ENCODE results near the gene BRME1. TPM values are rescaled to one million over a fixed set of nuclear protein-coding genes. Genes with fewer than 3 reads are reported as not detected.

The BRME1 gene
- polyA plus RNA-seq, 1 experiment = 0.12 TPM

DNA sequence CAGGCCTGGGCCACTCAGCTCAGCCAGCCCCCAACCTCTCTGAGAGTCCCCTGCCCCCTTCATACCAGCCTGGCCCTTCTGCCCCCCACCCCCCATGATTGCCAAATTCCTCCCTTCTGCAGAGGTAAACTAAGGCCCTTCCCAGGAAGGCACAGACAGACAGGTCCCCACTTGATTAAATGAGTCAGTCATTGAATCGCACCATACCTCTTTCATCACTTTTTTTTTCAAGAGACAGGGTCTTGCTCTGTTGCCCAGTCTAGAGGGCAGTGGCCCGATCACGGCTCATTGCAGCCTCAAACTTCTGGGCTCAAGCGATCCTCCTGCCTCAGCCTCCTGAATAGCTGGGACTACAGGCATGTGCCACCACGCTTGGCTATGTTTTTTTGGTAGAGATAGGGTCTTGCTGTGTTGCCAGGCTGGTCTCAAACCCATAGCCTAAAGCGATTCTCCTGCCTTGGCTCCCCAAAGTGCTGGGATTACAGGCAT, 26.3 kb upstream of the BRME1 start:
- H3K4me3 ChIP-seq (ENCODE audit: low read depth, low read length) = no peak overlapping the region
- TF ChIP-seq, protein P1, sequence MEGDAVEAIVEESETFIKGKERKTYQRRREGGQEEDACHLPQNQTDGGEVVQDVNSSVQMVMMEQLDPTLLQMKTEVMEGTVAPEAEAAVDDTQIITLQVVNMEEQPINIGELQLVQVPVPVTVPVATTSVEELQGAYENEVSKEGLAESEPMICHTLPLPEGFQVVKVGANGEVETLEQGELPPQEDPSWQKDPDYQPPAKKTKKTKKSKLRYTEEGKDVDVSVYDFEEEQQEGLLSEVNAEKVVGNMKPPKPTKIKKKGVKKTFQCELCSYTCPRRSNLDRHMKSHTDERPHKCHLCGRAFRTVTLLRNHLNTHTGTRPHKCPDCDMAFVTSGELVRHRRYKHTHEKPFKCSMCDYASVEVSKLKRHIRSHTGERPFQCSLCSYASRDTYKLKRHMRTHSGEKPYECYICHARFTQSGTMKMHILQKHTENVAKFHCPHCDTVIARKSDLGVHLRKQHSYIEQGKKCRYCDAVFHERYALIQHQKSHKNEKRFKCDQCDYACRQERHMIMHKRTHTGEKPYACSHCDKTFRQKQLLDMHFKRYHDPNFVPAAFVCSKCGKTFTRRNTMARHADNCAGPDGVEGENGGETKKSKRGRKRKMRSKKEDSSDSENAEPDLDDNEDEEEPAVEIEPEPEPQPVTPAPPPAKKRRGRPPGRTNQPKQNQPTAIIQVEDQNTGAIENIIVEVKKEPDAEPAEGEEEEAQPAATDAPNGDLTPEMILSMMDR (IDR thresholded peaks at IDR 0.05; ENCODE audit: low read depth, low read length) = no peak
- POLR2A ChIA-PET = no interaction called here
- H3K27ac ChIP-seq (ENCODE audit: low read depth, low read length) = no peak overlapping the region
- CTCF ChIA-PET = no interaction called here
- DNase-seq (ENCODE audit: low read depth, low spot score) = no peak
- H3K9me3 ChIP-seq (ENCODE audit: control insufficient read depth, insufficient read depth, low read length) = no peaks in the 10 kb centered on the region; the same call in 1 of the 2 replicates
- H3K27me3 ChIP-seq (ENCODE audit: control insufficient read depth, insufficient read depth, low read length) = no peaks in the 10 kb centered on the region

DNA sequence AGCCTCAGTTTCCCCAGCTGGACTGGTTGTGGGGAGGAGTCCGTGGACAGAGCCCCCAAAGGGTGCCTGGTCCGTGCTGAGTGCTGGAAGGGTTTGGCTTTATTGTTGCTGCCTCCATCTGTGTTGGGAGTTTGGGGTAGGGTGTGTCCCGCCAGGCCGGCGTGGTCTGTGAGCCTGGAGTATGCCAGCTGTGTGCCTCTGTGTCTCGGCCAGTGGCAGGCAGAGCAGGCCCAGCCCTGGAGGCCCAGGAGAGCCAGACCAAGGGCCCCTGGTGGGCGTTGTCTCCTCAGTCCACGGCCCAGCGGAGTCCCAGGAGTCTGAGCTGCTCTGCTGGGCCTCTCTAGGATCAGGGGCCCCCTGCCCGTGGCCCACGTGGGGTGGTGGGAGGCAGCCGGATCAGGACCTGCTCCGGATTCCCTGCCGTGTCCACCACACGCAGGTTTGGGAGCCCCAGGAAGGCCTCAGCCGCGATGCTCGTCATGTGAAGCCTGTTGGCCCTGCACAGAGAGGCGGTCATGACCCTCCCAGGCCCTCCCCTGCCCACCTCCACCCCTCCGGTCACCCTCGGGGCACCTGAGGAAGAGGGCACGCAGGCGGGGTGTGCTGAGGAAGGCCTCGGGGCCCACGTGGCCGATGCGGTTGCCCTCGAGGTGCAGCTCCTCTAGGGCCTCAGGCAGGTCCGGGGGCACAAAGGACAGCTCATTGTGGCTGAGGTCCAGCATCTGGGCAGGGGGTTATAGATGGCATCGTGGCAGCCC, 25.7 kb upstream of the BRME1 start:
- ChIA-PET POLR2A (no interaction called here), CTCF (no interaction called here)
- no peak for DNase-seq (ENCODE audit: low read depth, low spot score)
- no peak overlapping the region for H3K27ac ChIP-seq (ENCODE audit: low read depth, low read length)
- H3K9me3 ChIP-seq (ENCODE audit: control insufficient read depth, insufficient read depth, low read length) = no peaks in the 10 kb centered on the region; the same call in 1 of the 2 replicates
- H3K4me3 ChIP-seq (ENCODE audit: low read depth, low read length) = no peak overlapping the region
- no peaks in the 10 kb centered on the region for H3K27me3 ChIP-seq (ENCODE audit: control insufficient read depth, insufficient read depth, low read length)
- TF ChIP-seq, protein P1 (IDR thresholded peaks at IDR 0.05; ENCODE audit: low read depth, low read length) = no peak

DNA sequence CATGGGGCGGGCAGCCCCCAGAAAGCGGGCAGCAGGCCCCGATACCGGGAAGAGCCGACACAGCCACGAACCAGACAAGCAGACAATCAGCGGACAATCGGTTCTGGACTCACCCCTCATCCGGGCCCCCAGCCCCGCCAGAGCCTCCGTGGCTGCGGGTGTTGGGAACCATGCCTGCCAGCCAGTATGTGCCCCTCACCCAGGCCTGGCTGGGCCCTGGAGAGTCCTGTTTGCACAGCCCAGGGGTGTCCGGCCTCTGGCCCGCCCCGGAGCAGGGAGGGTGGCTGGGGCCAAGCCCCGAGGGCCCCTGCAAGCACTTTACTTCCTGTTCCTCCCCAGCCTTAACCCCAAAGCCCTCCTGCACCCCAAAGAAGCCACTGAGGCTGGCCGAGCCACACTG, 24.5 kb upstream of the BRME1 start:
- Histone ChIP-seq H3K4me3 (ENCODE audit: low read depth, low read length) (no peak overlapping the region), H3K27ac (ENCODE audit: low read depth, low read length) (no peak overlapping the region), H3K27me3 (ENCODE audit: control insufficient read depth, insufficient read depth, low read length) (no peaks in the 10 kb centered on the region), H3K9me3 (ENCODE audit: control insufficient read depth, insufficient read depth, low read length) (no peaks in the 10 kb centered on the region; the same call in 1 of the 2 replicates)
- POLR2A ChIA-PET = interaction anchor here (1.0 kb wide), 1 partner anchor 152 kb away, joined by 3 read pairs; no protein-coding TSS in a partner anchor
- CTCF ChIA-PET = no interaction called here
- no peak for DNase-seq (ENCODE audit: low read depth, low spot score)
- TF ChIP-seq, protein P1 (IDR thresholded peaks at IDR 0.05; ENCODE audit: low read depth, low read length) = no peak

DNA sequence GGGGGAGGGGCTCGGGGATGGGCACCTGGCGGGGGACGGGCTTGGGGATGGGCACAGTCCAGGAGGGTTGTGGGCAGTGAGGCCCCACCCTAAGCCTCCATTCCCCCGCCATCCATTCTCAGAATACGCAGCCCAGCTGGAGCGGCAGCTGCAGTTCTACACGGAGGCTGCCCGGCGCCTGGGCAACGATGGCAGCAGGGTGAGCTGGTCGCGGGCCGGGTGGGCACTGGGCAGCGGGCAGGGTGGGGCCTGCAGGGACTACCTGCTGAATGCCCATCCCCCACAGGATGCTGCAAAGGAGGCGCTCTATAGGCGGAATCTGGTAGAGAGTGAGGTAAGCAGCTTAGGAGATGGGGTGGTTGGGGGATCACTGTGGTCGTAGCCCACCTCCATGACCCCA, 24.0 kb upstream of the BRME1 start:
- ChIA-PET POLR2A (interaction anchor here (0.6 to 1.0 kb wide), 2 partner anchors 29 to 153 kb away, joined by 3 read pairs; no protein-coding TSS in a partner anchor), CTCF (no interaction called here)
- no peak for DNase-seq (ENCODE audit: low read depth, low spot score)
- Histone ChIP-seq H3K27ac (ENCODE audit: low read depth, low read length) (no peak overlapping the region), H3K9me3 (ENCODE audit: control insufficient read depth, insufficient read depth, low read length) (no peaks in the 10 kb centered on the region; the same call in 1 of the 2 replicates), H3K4me3 (ENCODE audit: low read depth, low read length) (no peak overlapping the region), H3K27me3 (ENCODE audit: control insufficient read depth, insufficient read depth, low read length) (no peaks in the 10 kb centered on the region)
- TF ChIP-seq, protein P1 (IDR thresholded peaks at IDR 0.05; ENCODE audit: low read depth, low read length) = no peak

DNA sequence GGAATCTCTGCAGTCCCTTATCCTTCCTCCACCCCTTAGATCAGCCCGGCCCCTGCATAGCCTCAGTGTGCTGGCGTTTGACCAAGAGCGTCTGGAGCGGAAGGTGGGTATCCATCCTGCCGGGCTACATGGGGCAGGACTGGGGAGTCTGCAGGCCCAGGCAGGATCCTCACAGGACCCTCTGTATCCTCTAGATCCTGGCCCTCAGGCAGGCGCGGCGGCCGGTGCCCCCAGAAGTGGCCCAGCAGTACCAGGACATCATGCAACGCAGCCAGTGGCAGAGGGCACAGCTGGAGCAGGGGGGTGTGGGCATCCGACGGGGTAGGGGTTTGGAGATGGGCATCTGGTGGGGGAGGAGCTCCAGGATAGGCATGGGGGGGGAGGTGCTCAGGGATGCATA, 23.4 kb upstream of the BRME1 start:
- POLR2A ChIA-PET = interaction anchor here (0.6 to 1.0 kb wide), 4 partner anchors 9 to 153 kb away, joined by 3 to 4 read pairs (median 4); partner anchors contain the start of gene PODNL1
- H3K27ac ChIP-seq (ENCODE audit: low read depth, low read length) = no peak overlapping the region
- CTCF ChIA-PET = no interaction called here
- H3K9me3 ChIP-seq (ENCODE audit: control insufficient read depth, insufficient read depth, low read length) = no peaks in the 10 kb centered on the region; the same call in 1 of the 2 replicates
- DNase-seq (ENCODE audit: low read depth, low spot score) = no peak
- H3K4me3 ChIP-seq (ENCODE audit: low read depth, low read length) = no peak overlapping the region
- no peaks in the 10 kb centered on the region for H3K27me3 ChIP-seq (ENCODE audit: control insufficient read depth, insufficient read depth, low read length)
- TF ChIP-seq, protein P1 (IDR thresholded peaks at IDR 0.05; ENCODE audit: low read depth, low read length) = no peak

Measured in AG04450 (cell line).